Activated CD4-positive, alpha-beta T cell treated with anti-CD3 and anti-CD28 coated beads, Interleukin-2, Interleukin-4, amounts not matched to agents 100 ng/mL and 50 ng/mL, durations not matched to agents 16 hours and 8 hours (primary cell): ENCODE data around the gene PARD3.

Experiments used
- DNase-seq: peaks from one replicate; pipeline ENCODE4 v3.0.0-alpha.2; 2020; ENCODE audit warnings: low spot score

PARD3 gene

DNA sequence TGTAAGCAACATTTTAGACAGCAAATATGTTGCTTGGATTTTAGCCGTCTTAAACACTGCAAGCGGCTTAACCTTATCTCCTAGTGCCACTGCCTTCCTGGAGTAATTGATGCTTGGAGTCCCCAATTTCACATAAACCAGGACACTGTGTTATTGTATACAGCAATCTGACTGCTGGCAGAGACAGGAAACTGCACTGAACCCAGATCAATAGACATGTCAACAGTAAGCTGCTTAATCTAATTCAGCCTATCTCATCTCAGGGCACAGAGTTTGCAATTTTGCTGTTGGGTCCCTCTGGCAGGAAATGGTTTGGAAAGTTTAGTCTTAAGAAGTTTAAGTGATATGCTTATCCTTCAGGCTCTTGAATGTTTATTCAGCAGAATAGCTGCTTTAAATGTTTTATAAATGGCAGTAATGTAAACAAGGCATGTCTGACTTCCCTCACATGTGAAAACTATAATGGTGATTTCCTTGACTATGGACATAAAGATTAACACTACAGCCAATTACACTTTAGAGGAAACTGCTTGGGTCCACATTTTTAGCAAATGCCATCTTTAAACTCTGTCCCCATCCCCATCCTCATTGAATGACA is 598.6 kb downstream of the PARD3 start:
- DNase-seq = no peak

DNA sequence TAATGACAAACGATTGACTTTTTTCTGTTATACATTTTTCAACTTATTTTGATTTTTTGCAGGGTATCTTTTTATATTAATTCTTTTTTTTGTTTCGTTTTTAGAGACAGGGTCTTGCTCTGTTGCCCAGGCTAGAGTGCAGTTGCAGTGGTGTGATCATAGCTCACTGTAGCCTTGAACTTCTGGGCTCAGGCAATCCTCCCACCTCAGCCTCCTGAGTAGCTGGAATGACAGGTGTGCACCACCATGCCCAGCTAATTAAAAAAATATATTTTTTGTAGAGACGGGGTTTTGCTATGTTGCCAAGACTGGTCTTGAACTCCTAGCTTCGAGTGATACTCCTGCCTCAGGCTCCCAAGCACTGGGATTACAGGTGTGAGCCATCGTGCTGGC is 601.3 kb downstream of the PARD3 start:
- DNase-seq = no peak

DNA sequence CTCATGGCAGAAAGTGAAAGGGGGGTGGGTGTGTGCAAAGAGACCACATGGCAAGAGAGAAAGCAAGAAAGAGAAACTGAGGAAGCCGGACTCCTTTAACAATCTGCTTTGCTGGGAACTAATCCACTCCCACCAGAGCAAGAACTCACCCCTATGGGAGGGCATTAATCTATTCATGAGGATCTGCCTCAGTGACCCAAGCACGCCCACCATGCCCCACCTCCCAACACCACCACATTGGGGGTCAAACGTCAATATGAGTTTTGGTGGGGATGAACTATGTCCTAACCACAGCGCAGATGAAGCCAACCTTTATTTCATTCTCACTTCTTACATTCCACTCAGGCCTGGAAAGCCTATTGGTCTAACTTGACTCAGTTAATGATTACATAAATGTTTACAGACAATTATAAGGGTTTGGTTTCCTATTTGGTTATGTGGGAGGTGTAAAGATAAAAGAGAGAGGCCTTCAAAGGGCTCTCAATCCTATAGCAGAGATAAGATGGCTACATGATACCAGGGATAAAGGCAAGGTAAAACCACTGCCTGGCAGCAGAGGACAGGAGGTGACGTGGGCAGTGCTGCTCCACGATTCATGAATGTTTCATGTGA is 601.8 kb downstream of the PARD3 start:
- DNase-seq = no peak

DNA sequence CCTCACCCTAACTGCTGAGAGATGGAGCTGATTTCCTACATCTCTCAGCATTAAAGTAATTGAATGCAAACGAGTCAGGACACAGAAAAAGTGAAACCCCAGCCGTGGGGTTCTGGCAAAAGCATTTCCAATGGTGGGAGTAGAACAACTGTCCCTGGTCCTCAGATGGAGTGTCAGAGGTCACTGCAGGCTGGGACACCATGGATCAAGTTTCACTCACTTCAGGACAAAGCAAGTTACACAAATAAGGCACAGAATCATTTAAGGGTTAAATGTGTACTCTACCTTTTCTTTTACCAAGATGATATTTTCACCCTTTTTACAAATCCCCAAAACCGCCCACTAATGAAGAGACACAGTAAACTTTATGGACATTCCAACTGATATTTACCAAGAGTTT is 607.8 kb downstream of the PARD3 start:
- no peak for DNase-seq

DNA sequence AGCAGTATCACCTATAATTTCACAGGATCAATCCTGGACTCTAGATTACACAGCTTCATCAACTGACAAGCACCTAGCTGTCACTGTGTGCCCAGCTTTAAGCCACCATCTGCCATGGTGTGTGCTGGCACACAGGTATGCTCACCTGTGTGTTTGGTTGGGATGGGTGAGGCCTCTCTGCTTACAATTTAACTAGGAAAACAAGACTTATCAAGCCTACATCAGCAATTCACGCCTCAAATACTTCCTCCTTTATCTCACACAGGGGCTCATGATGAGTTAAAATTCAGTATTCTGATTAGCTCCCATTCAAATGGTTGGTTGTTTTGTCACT is 608.2 kb downstream of the PARD3 start:
- no peak for DNase-seq

DNA sequence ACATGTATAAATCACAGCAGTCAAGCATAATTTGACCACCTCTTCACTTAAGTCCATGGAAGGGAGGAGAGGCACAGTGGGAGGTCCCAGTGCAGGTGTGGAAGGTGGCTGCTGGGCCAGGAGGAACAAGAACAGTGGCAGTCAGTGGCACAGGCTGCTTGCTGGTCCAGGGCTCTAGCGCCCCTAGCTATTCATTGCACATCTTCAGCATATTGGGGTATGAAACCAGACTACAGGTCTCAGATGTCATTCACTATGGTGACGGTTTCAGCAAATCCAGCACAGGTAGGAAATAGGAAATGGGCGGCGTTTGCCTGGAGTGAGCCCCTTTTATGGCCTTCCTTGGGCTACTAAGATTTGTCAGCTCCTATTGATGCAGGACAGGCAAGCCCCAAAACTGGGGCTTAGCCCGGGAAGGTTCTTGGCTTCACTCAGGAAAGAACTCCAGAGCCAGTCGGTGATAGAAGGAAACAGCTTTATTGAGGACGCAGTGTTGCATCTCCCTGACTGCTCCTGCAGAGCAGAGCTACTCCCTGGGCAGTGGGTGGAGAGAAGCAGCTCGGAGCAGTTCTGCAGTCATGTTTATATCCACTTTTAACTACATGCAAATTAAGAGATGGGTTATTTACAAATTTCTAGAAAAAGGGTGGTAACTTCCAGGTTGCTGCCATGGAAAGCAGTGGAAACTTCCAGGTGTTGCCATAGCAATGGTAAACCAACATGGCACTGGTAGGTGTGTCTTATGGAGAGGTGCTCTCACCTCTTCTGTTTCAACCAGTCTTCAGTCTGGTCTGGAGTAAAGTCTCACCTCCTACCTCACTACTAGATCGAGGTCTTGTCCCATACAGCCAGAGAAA is 608.8 kb downstream of the PARD3 start:
- no peak for DNase-seq

DNA sequence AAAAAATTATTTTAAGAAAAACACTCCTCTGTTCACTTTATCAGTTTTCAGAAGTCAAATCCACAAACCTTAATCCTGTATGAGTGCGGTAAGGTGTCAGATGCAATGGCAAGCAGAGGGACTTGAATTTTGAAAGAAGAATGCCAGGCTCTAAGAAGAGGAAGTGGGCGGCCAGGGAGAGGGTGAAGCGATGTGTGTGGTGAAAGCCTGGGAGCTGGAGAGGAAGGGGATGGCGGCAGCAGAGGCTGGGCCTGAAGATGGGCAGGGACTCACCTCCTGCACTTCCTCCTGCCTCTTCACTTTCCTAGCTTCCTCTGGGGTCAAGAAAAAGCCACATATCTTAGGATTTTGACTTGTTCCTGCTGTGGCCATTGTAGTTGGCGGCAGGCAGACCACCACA is 609.6 kb downstream of the PARD3 start:
- DNase-seq = no peak

DNA sequence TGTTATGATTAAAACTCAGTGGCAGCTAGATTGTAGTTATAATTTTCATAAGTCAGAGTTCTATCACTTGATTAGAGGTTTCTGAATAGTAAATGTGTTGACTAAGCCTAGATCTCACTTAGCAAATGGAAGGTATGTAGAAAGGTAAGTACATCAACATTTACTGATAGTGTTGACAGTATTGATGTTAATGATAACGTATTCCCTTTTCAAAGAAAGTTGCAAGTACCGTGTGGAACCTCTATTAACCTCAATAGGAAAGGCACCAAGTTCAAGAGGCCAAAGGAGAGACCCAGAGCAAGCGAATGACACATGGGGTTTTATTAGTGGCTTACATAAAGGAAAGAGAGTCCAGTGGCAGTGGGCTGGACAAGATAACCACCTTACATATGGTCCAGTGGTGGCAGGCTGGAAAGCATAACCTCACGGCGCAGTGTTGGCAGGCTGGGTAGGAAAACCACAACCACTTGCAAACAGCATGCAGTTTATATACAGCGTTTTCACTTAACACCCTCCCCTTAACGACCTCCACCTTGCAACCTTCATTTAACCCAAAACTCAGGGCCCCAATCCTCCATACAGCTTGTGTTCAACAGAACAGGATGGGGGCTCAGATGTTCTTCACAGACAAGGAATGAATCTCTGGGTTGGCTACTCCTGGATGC is 611.0 kb downstream of the PARD3 start:
- no peak for DNase-seq

DNA sequence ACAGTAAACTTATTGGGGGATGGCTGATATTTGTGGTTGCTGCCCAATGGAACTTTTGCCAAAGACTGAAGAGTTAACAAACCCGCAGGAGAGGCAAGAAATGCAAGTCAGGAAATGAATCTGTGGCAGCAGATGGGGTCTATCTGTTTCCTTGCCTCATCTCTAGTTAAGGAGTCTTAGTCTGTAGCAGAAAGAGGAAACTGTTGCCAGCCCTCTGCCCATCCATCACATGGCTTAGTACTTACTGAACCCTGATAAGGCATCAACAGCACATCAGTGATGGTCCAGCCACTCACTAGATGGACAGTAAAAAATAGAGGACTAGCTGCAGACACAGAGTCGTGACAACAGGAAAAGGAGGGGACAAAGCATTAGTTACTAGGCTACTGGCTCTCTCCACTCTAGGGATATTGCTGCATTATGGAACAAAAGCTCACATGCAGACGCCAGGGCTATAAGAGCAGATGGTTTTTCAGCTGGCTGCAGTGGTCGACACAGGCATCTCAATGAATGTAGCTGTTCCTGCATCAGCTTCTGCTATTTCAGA is 614.7 kb downstream of the PARD3 start:
- no peak for DNase-seq

DNA sequence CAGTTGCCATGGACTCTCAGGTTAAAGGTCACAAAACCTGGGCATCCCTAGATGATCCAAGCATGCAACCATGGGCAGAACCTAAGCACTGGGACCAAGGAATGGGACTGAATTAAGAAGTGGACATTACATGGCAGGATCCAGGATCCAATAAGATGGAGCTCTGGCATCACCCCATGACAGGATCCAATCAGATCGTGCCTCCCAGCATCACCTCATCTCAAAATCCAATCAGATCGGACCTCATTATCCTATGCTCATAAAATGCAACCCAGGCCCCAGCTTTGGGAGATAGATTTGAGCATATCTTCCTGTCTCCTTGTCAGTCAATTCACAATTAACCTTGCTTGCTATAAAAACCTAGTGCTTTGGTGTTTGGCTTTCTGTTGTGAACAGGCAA is 616.1 kb downstream of the PARD3 start:
- DNase-seq = no peak

DNA sequence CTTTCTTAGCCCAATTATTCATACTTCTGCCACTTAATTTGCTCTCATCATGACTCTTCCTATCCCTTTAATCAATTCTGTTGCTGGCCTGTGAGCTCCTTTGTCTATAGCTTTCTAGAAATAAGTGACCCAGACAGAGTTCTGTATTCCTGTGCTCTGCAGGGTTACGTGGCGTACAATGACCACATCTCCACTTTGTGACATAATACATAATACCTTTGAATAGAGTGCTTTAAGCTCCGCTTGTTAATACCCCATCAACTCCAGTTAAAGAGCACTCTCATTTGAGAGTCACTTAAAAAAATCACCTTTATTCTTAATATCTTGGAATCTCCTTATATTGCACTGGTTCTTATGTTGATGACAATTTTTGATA is 619.0 kb downstream of the PARD3 start:
- DNase-seq = no peak

DNA sequence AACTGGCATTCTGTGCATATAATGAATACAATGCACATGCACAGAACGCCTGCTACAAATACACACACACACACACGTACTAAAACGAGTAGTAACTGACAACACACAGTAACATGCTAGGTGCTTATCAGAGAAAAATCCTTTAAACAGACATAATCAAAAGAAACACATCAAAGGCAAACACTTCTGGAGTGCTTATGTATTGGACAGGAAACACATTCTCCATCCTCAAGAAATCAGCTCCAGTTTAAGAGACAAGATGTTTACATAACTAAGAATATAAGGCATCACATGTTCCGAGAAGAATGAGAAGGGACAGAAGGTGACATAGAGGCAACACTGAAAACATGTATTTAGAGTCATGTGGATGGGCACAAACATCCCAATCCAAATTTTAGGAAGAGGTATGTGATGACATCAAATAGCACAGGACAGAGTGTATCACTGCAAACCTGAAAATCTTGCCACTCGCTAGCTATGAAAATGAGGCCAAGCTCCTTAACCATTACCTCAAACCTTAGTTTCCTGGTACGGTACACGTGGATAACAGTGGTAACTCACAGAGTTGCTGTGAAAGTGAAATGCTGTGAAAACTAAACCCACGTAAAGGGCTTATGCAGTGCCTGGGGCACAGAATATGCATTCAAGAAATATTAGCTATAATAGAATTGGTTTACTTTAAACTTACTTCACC is 619.6 kb downstream of the PARD3 start:
- DNase-seq = no peak

DNA sequence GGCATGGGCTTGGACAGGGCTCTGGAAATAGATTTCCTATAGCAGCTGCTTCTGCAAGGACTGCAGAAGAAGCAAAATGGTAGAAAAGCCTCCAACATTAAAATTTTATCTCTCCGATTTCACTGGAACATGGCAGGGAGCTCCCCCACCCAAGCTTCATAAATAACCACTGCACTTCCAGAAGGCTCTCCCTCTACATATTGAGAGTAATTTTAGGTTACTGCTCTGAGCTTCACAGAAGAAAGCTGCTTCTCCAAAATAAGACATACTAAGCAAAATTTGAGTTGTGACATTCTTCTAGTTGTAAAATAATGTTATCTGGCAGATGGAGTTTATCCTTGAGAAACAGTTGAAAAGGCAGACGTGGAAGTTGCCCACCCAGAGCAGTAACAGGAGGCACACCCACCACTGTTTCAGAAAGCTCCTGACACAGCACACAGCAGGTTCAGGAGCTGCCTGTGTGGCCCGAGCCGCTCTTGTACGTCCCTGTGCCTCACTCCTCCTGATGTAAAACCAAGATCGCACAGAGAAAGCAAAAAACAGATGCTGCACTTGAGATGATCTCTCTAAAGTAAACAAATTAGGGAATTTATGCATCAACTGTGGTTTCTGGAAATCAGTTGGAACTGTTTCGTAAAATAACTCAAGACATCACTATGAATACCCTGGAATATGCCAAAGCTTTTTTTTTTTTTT is 621.0 kb downstream of the PARD3 start:
- DNase-seq = no peak

DNA sequence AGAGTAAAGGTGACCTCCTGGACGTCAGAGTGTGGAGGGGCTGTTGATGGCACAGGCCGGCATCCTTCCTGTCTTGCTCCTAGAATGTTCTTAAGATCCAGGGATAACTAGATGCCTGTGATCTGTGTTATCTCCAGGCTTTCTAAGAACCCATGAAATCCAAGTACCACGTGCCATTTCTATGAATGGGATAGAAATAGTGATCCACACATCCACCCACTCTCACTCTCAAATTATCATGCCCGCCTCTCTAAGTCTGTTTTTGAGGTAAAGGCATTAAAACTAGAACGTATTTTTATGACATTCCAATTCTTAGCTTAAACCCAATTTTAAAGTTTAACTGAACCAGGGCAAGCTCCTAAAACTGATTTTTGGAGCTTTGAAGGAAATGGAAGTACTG is 622.5 kb downstream of the PARD3 start:
- DNase-seq = no peak

DNA sequence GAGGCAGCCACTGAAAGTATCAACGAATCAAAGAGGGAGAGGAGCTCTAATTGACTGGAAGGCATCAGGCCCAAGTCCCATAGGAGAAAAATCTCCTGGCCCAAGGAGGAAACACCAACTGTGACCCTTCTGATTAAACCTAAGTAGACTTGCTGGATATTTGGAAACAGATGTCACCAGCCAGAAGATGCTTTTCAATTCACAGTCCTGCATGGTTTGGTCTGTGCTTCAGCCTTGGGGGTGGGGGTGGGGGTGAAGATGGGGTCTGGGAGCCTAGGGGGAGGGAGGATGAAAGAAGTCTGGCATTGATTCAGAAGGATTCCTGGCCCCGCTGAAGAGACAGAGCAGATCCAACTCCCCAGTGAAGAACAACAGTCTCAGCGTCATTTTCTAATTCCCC is 623.7 kb downstream of the PARD3 start:
- DNase-seq = no peak

DNA sequence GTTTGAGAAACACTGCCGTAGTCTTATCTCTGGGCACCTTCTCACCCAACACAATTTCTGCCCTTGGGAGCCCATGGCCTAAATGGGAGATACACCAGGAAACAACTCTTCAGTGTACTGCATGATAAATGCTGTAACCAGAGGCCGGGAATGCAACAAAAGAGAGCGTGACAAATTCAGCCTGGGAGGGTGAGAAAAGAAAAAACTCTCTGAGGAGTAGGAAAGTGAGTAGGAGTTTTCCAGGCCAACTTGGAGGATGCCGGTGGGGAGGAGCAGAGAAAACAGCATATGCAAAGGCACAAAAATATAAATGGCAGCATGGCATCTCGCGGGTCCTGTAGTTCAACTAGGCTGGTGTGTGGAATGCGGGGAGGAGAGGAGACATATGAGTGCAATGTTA is 624.5 kb downstream of the PARD3 start:
- no peak for DNase-seq

DNA sequence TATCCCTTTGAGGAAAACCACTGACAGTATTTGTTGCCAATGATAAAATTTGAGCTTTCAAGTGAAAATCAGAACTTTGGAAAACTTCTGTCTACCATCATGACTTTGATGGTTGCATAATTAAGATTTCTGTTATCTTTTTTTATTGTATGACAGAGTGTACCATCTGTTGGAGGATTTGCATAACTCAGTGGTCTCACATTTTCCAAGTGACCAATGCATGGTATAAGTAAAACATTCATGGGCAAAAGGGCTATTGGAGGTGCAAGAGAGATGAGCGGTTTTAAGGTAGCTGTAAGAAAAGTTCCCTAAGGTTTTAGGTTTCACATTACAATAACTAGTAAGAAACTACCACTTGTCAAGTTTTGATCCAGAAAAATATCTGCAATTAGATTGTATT is 625.3 kb downstream of the PARD3 start:
- DNase-seq = no peak

DNA sequence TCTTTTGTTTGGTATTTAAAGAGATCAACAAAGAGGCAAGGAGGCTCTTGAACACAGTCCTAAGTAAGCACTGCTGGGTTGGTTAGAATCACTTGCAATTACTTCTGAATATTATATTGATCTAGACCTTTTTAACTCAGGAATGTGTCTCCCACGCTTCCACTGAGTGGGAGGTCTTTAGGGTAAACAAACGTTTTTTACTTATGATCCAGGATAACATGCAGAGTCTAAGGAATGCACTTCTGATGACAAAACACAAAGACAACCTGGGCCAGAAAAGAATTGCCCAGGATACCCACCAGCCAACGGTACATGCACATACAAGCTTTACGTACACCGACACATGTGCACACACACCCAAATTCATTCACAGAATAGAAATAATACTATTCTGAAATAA is 626.9 kb downstream of the PARD3 start:
- DNase-seq = no peak

DNA sequence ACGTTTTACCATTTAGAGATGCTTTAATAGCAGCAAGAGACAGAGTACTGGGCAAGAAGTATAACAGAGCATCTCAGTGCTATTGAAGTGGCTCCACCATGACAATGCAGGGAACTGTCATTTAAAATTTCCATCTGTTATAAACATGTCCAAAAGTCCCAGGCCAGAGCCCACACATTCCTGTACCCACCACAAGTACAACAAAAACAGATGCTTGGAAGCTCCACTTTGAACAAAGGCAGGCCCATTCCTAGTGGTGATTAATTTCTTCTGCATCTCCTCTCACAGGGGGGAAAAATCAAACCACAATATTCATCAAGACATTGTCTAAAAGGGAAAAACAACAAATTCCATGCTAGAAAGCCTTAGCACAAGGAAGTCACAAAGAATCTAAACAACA is 627.9 kb downstream of the PARD3 start:
- no peak for DNase-seq

DNA sequence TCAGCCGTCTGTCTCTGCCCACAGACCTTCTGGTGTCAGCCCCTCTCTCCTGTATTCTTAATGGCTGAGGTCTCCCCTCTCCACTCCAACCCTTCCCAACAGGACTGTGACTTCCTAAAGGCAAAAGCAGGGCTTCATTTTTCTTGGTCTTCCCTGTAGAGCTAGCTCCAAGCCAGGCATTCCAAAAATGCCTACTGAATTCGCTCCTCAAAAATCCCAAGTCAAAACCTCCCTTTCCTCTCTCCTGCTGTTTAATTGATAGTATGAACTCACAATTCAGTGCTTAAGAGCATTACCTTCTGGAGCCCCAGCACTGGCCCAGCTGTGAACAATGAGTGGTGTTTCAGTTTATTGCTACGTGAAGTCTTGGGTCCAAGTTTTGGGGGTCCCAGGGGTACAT is 628.4 kb downstream of the PARD3 start:
- DNase-seq = no peak

DNA sequence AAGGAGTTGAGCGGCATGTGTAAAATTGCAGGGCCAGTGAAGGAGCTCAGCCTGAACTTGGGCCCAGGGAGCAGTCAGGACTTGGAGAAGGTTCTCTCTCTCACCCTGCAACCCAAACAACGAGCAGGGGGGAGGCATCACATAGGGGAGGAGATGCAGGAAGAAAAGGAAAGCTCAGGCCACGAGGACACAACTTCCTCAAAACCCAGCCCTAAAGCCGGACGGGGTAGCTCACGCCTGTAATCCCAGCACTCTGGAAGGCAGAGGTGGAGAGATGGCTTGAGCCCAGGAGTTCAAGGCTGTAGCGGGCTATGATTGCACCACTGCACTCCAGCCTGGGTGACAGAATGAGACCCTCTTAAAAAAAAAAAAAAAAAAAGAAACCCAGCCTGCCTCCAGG is 629.1 kb downstream of the PARD3 start:
- no peak for DNase-seq

DNA sequence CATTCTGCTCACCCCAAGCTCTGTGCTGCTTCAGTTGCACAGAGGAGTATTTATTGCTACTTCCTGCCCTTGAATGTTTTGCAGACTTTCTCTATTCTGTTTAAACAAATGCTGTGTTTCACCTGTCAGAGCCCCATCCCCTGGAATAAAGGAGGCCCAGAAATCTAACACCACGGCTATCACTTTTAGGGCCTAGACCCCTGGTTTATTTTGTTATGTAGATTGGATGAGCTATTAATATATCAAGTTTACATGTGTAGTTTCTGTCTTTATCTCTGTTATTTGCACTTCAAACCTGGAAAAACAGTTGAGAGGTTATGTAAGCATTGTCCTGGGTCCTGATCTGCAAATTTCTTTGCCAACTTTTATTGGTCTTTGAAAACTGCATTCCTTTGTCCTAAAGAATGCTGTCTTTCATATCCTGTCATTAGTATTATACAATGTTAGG is 630.1 kb downstream of the PARD3 start:
- DNase-seq = no peak
